Cardiac muscle cell (in vitro differentiated cells and primary cell): ENCODE results near the gene AMER1. TPM values are rescaled to one million over a fixed set of nuclear protein-coding genes. Genes with fewer than 3 reads are reported as not detected.

Experiments
- polyA plus RNA-seq: library from polyadenylated mRNA; unstranded; fragments of >200 nt; fragmentation: Nextera tagmentation; extraction: Ambion mirVana; gene quantifications from 2 replicates; pipeline ENCODE4 v1.2.1, GENCODE V29; 2016
- total RNA-seq: library from RNA; depleted of rRNA; stranded (reverse); fragments of >200 nt; gene quantifications from 2 replicates; pipeline ENCODE4 v1.2.3, GENCODE V29; 2016

The AMER1 gene
- total and polyA plus RNA-seq, 2 experiments from 2014 or later: 0.04 to 8.0 TPM

Other genes with a start within 250 kb of the AMER1 start
- 0.24 and 0.46 TPM in 2 replicates for gene ASB12, start 24.9 kb upstream of the AMER1 start, total RNA-seq
- gene ASB12, start 24.9 kb upstream of the AMER1 start, polyA plus RNA-seq: 0.75 and 1.1 TPM in 2 replicates
- gene MTMR8, start 189.7 kb upstream of the AMER1 start, total RNA-seq: 1.6 and 1.8 TPM in 2 replicates
- 2.6 and 3.1 TPM in 2 replicates for gene MTMR8, start 189.7 kb upstream of the AMER1 start, polyA plus RNA-seq